ENCODE results near the gene RABGEF1. TPM values are rescaled to one million over a fixed set of nuclear protein-coding genes. Genes with fewer than 3 reads are reported as not detected.
"Not testable (repeated sequence)": the region's sequence is repeated elsewhere in the genome, so short reads cannot be mapped to it uniquely, and the experiment has no call there.

The RABGEF1 gene
- total RNA-seq, 1 donor from 2014 or later, result 33.2 TPM

GRCh38 chr7:66756889-66757288, 16.4 kb downstream of the RABGEF1 start:
- H2AFZ ChIP-seq (ENCODE audit: low read depth, low read length), result no peak overlapping the region
- no peaks in the 10 kb centered on the region for H3K36me3 Mint-ChIP-seq (ENCODE audit: low read depth, unreplicated experiment)
- H3K27me3 ChIP-seq (ENCODE audit: insufficient read depth, low read length), result no peaks in the 10 kb centered on the region
- no peak overlapping the region for H3K4me3 ChIP-seq (ENCODE audit: insufficient read depth, low read depth, low read length)
- peaks cover 6% of the 10 kb centered on the region for H3K36me3 ChIP-seq (ENCODE audit: insufficient read depth, low read length)
- TF ChIP-seq, protein P1, sequence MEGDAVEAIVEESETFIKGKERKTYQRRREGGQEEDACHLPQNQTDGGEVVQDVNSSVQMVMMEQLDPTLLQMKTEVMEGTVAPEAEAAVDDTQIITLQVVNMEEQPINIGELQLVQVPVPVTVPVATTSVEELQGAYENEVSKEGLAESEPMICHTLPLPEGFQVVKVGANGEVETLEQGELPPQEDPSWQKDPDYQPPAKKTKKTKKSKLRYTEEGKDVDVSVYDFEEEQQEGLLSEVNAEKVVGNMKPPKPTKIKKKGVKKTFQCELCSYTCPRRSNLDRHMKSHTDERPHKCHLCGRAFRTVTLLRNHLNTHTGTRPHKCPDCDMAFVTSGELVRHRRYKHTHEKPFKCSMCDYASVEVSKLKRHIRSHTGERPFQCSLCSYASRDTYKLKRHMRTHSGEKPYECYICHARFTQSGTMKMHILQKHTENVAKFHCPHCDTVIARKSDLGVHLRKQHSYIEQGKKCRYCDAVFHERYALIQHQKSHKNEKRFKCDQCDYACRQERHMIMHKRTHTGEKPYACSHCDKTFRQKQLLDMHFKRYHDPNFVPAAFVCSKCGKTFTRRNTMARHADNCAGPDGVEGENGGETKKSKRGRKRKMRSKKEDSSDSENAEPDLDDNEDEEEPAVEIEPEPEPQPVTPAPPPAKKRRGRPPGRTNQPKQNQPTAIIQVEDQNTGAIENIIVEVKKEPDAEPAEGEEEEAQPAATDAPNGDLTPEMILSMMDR (IDR thresholded peaks at IDR 0.05; ENCODE audit: insufficient read depth, low read depth, low read length), result no peak
- no peak for TF ChIP-seq EZH2 (IDR thresholded peaks at IDR 0.05; ENCODE audit: insufficient read depth, low read length)
- H3K9ac ChIP-seq (ENCODE audit: low read length), result no peak overlapping the region
- peaks cover 78% of the 10 kb centered on the region for H4K20me1 ChIP-seq (ENCODE audit: insufficient read depth, low read length)
- no peaks in the 10 kb centered on the region for H3K27me3 Mint-ChIP-seq (ENCODE audit: low read depth, unreplicated experiment)
- H3K9me3 ChIP-seq (ENCODE audit: insufficient read depth, low read depth, low read length), result no peaks in the 10 kb centered on the region
- H3K4me1 ChIP-seq (ENCODE audit: insufficient read depth, low read length), result no peaks in the 10 kb centered on the region
- no peak overlapping the region for H3K27ac ChIP-seq (ENCODE audit: low read depth, low read length)
- peaks cover 14% of the 10 kb centered on the region for H3K4me1 Mint-ChIP-seq (ENCODE audit: low read depth, unreplicated experiment)
- no peaks in the 10 kb centered on the region for H3K9me3 Mint-ChIP-seq (ENCODE audit: unreplicated experiment)
- peaks cover 95% of the 10 kb centered on the region for H3K79me2 ChIP-seq (ENCODE audit: insufficient read depth, low read length)
- no peak for DNase-seq (ENCODE audit: low read depth)
- H3K4me3 Mint-ChIP-seq (ENCODE audit: unreplicated experiment), result no peak overlapping the region
- no peak for FAIRE-seq
- H3K27ac Mint-ChIP-seq (ENCODE audit: unreplicated experiment), result no peak overlapping the region
- no peak overlapping the region for H3K4me2 ChIP-seq (ENCODE audit: low read length)

GRCh38 chr7:66757939-66758338, 17.4 kb downstream of the RABGEF1 start:
- Mint-ChIP-seq H3K36me3 (ENCODE audit: low read depth, unreplicated experiment) (no peaks in the 10 kb centered on the region), H3K27ac (ENCODE audit: unreplicated experiment) (no peak overlapping the region), H3K4me1 (ENCODE audit: low read depth, unreplicated experiment) (peaks cover 12% of the 10 kb centered on the region), H3K4me3 (ENCODE audit: unreplicated experiment) (no peak overlapping the region), H3K27me3 (ENCODE audit: low read depth, unreplicated experiment) (no peaks in the 10 kb centered on the region), H3K9me3 (ENCODE audit: unreplicated experiment) (no peaks in the 10 kb centered on the region)
- Histone ChIP-seq H3K79me2 (ENCODE audit: insufficient read depth, low read length) (peaks cover 93% of the 10 kb centered on the region), H2AFZ (ENCODE audit: low read depth, low read length) (no peak overlapping the region), H4K20me1 (ENCODE audit: insufficient read depth, low read length) (peaks cover 76% of the 10 kb centered on the region), H3K4me1 (ENCODE audit: insufficient read depth, low read length) (no peaks in the 10 kb centered on the region), H3K27me3 (ENCODE audit: insufficient read depth, low read length) (no peaks in the 10 kb centered on the region), H3K36me3 (ENCODE audit: insufficient read depth, low read length) (peaks cover 6% of the 10 kb centered on the region), H3K4me3 (ENCODE audit: insufficient read depth, low read depth, low read length) (no peak overlapping the region), H3K27ac (ENCODE audit: low read depth, low read length) (no peak overlapping the region), H3K9me3 (ENCODE audit: insufficient read depth, low read depth, low read length) (no peaks in the 10 kb centered on the region), H3K9ac (ENCODE audit: low read length) (no peak overlapping the region), H3K4me2 (ENCODE audit: low read length) (no peak overlapping the region)
- DNase-seq (ENCODE audit: low read depth), result no peak
- no peak for FAIRE-seq
- TF ChIP-seq, protein P1 (IDR thresholded peaks at IDR 0.05; ENCODE audit: insufficient read depth, low read depth, low read length), result no peak
- TF ChIP-seq EZH2 (IDR thresholded peaks at IDR 0.05; ENCODE audit: insufficient read depth, low read length), result no peak

DNA sequence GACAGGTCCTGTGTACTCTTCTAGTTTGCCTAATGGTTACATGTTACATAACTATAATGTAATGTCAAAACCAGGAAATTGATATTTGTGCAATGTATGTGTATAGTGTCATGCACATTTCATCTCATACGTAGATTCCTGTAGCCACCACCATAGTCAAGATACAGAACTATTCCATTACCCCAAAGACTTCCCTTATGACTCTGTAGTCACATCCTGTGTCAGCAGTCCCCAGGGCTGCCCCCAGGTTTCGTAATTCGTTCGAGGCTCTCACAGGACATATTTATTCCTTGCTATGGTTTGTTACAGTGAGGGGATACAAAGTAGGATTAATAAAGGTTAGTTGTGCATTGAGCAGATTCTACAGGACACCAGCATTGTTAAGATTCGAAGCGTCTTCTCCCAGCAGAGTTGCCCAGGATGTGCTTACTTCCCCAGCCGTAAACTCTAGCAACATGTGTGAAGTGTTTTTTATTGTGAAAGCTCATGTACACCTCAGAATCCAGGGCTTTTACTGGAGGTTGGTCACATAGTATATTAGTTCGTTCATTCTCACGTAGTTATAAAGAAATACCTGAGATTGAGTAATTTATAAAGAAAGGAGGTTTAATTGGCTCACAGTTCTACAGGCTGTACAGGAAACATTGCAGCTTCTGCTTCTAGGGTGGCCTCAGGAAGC, 18.6 kb downstream of the RABGEF1 start:
- no peak overlapping the region for H3K4me3 ChIP-seq (ENCODE audit: insufficient read depth, low read depth, low read length)
- H3K4me2 ChIP-seq (ENCODE audit: low read length), result no peak overlapping the region
- Mint-ChIP-seq H3K4me1 (ENCODE audit: low read depth, unreplicated experiment) (peaks cover 18% of the 10 kb centered on the region), H3K9me3 (ENCODE audit: unreplicated experiment) (no peaks in the 10 kb centered on the region), H3K36me3 (ENCODE audit: low read depth, unreplicated experiment) (peaks cover 4% of the 10 kb centered on the region), H3K27me3 (ENCODE audit: low read depth, unreplicated experiment) (no peaks in the 10 kb centered on the region), H3K4me3 (ENCODE audit: unreplicated experiment) (no peak overlapping the region), H3K27ac (ENCODE audit: unreplicated experiment) (no peak overlapping the region)
- H3K36me3 ChIP-seq (ENCODE audit: insufficient read depth, low read length), result peaks cover 6% of the 10 kb centered on the region
- no peak overlapping the region for H2AFZ ChIP-seq (ENCODE audit: low read depth, low read length)
- no peak for FAIRE-seq
- H4K20me1 ChIP-seq (ENCODE audit: insufficient read depth, low read length), result peaks cover 75% of the 10 kb centered on the region
- H3K79me2 ChIP-seq (ENCODE audit: insufficient read depth, low read length), result peaks cover 91% of the 10 kb centered on the region
- H3K9me3 ChIP-seq (ENCODE audit: insufficient read depth, low read depth, low read length), result no peaks in the 10 kb centered on the region
- H3K4me1 ChIP-seq (ENCODE audit: insufficient read depth, low read length), result no peaks in the 10 kb centered on the region
- H3K27me3 ChIP-seq (ENCODE audit: insufficient read depth, low read length), result no peaks in the 10 kb centered on the region
- H3K27ac ChIP-seq (ENCODE audit: low read depth, low read length), result no peak overlapping the region
- TF ChIP-seq EZH2 (IDR thresholded peaks at IDR 0.05; ENCODE audit: insufficient read depth, low read length), result no peak
- TF ChIP-seq, protein P1 (IDR thresholded peaks at IDR 0.05; ENCODE audit: insufficient read depth, low read depth, low read length), result no peak
- DNase-seq (ENCODE audit: low read depth), result no peak
- no peak overlapping the region for H3K9ac ChIP-seq (ENCODE audit: low read length)

DNA sequence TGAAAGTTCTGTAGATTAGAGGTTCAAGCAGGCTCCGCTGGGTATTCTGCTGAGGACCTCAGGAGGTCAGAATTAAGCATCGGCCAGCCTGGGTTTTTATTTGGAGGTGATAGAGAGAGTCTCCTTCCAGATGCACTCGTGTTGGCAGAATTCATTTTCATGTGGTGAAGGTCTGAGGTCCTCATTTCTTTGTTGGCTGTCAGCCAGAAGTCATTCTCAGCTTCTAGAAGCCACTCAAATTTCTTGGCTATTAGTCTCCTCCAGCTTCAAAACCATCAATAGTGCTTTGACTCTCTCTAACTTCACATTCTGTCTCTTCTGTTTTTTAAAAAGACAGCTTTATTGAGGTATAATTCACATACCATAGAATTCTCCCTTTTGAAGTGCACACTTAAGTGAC, 22.6 kb downstream of the RABGEF1 start:
- peaks cover 87% of the 10 kb centered on the region for H3K79me2 ChIP-seq (ENCODE audit: insufficient read depth, low read length)
- not testable (repeated sequence) for H3K36me3 Mint-ChIP-seq (ENCODE audit: low read depth, unreplicated experiment); H3K27me3 Mint-ChIP-seq (ENCODE audit: low read depth, unreplicated experiment); H3K4me1 ChIP-seq (ENCODE audit: insufficient read depth, low read length); H3K4me3 ChIP-seq (ENCODE audit: insufficient read depth, low read depth, low read length); H3K27ac ChIP-seq (ENCODE audit: low read depth, low read length); H3K9me3 ChIP-seq (ENCODE audit: insufficient read depth, low read depth, low read length); DNase-seq (ENCODE audit: low read depth); H3K27me3 ChIP-seq (ENCODE audit: insufficient read depth, low read length); H3K9ac ChIP-seq (ENCODE audit: low read length); FAIRE-seq; H3K36me3 ChIP-seq (ENCODE audit: insufficient read depth, low read length); H2AFZ ChIP-seq (ENCODE audit: low read depth, low read length); H3K4me2 ChIP-seq (ENCODE audit: low read length); H3K9me3 Mint-ChIP-seq (ENCODE audit: unreplicated experiment)
- Mint-ChIP-seq H3K27ac (ENCODE audit: unreplicated experiment) (peak overlapping the region; percentile 53), H3K4me3 (ENCODE audit: unreplicated experiment) (peak overlapping the region; percentile 40), H3K4me1 (ENCODE audit: low read depth, unreplicated experiment) (peaks cover 12% of the 10 kb centered on the region)
- peaks cover 86% of the 10 kb centered on the region for H4K20me1 ChIP-seq (ENCODE audit: insufficient read depth, low read length)

Data from astrocyte (in vitro differentiated cells and primary cell).